Activated CD4-positive, alpha-beta memory T cell treated with anti-CD3 and anti-CD28 coated beads for 36 hours (primary cell): Measurements from ENCODE around the gene CCND3. TPM values are rescaled to one million over a fixed set of nuclear protein-coding genes. Genes with fewer than 3 reads are reported as not detected.
A peak's percentile ranks its signal among the peaks of the same experiment; 100 is the strongest.

ENCODE experiments used
- CTCF ChIA-PET: fragments of 350-600 bp; sonication (Branson Sonifier 250); formaldehyde crosslinking; loops from one replicate; lab custom pipeline; 2021; ENCODE audit warnings: antibody characterized with exemption, inconsistent platforms; lab: Charles Lee
- POLR2A ChIA-PET: fragments of 350-600 bp; sonication (Branson Sonifier 250); formaldehyde crosslinking; loops from one replicate; lab custom pipeline; 2021; ENCODE audit warnings: antibody characterized with exemption; lab: Charles Lee
- DNase-seq: peaks from one replicate; pipeline ENCODE4 v3.0.0-alpha.2; 2020
- H3K27ac Mint-ChIP-seq: one replicate; pipeline ENCODE4 v1.8.0; 2021; ENCODE audit warnings: mixed read lengths
- H3K27me3 Mint-ChIP-seq: one replicate; pipeline ENCODE4 v1.8.0; 2021; ENCODE audit warnings: mixed read lengths
- H3K36me3 Mint-ChIP-seq: one replicate; pipeline ENCODE4 v1.8.0; 2021; ENCODE audit warnings: mixed read lengths
- H3K4me1 Mint-ChIP-seq: one replicate; pipeline ENCODE4 v1.8.0; 2021; ENCODE audit warnings: low read depth, mixed read lengths
- H3K4me3 Mint-ChIP-seq: one replicate; pipeline ENCODE4 v1.8.0; 2021; ENCODE audit warnings: mild to moderate bottlenecking, mixed read lengths
- H3K9me3 Mint-ChIP-seq: one replicate; pipeline ENCODE4 v1.8.0; 2021; ENCODE audit warnings: mixed read lengths
- intact Hi-C: fragments of 100-400 bp; cut with micrococcal nuclease; formaldehyde crosslinking; loops from one replicate; pipeline ENCODE4 v1.15.1; 2023
- total RNA-seq, 2 experiments: library from RNA; stranded (reverse); gene quantifications; one replicate each; pipeline ENCODE4 v1.2.3, GENCODE V29; 2021

CCND3 gene
- total RNA-seq, 2 experiments from 2014 or later: 570 to 573 TPM

DNA sequence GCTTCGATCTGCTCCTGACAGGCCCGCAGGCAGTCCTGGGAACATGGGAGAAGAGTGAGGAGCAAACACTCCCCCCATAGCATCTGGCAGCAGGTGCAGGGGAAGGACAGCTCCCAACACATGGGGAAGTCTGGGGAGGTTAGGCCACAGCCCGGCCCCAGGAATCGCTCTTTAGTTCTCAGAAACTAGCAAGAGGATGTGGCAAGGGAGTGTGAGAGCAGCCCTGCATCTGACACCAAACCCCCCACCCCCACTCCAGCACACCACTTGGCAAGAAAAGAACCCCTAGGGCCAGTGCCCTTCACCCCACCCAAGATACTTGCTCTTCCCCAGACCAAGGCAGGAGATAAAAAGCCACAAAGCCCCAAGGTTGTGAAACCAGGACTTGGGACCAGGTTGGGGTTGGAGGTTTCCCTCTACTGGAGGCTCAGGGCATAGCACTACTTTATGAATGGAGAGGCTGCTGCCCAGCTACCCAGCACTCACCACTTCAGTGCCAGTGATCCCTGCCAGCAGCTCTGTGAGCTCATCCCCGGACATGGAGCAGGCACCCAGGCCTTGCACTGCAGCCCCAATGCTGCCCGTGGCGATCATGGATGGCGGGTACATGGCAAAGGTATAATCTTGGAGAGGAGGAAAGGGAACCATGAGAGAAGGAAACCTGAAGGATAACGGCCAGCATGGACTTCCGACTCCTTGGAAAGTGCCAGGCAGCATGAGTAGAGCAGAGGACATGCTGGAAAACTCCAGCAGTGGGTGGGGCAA is 5.4 kb downstream of the CCND3 start:
- intact Hi-C loops: loop anchor here (1.0 to 5.0 kb wide), 4 partner anchors 41 to 149 kb away; partner anchors contain the start of genes TOMM6 and USP49
- CTCF ChIA-PET: interaction anchor here (0.6 to 18.7 kb wide), 17 partner anchors 9 to 153 kb away, joined by 3 to 470 read pairs (median 4); partner anchors contain the start of genes BYSL, MED20, TAF8 and TOMM6
- Mint-ChIP-seq H3K36me3 (peaks cover 79% of the 10 kb centered on the region), H3K27me3 (no peaks in the 10 kb centered on the region), H3K4me1 (peaks cover 53% of the 10 kb centered on the region), H3K9me3 (no peaks in the 10 kb centered on the region), H3K27ac (peak overlapping the region; percentile 90), H3K4me3 (peak overlapping the region; percentile 99)
- POLR2A ChIA-PET: interaction anchor here (0.9 to 12.8 kb wide), 6 partner anchors 8 to 115 kb away, joined by 3 to 177 read pairs (median 5); partner anchors contain the start of genes BYSL and MED20
- peak; percentile 87 for DNase-seq

DNA sequence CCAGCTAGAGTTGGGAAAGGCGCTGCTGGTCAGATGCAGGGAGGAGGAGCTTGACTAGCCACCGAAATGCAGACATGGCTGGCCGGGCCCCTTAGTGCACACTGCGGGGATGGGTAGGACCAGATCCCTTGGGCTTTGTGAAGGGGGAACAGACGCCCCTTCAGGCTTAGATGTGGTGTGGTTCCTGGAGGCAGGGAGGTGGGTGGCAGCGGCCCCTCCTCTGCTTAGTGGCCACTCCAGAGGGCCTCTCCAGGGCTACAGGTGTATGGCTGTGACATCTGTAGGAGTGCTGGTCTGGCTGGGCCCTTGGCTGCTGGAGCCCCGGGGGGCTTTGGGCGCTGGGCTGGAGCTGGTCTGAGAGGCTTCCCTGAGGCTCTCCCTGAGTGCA is 5.9 kb downstream of the CCND3 start:
- Mint-ChIP-seq H3K4me1 (peaks cover 53% of the 10 kb centered on the region), H3K27ac (peak overlapping the region; percentile 90), H3K27me3 (no peaks in the 10 kb centered on the region), H3K36me3 (peaks cover 79% of the 10 kb centered on the region), H3K9me3 (no peaks in the 10 kb centered on the region), H3K4me3 (peak overlapping the region; percentile 99)
- DNase-seq: no peak
- POLR2A ChIA-PET: interaction anchor here (0.9 to 12.8 kb wide), 5 partner anchors 8 to 115 kb away, joined by 3 to 177 read pairs (median 4); partner anchors contain the start of genes BYSL and MED20
- intact Hi-C loops: loop anchor here (1.0 to 5.0 kb wide), 4 partner anchors 41 to 148 kb away; partner anchors contain the start of genes TOMM6 and USP49
- CTCF ChIA-PET: interaction anchor here (0.6 to 18.7 kb wide), 13 partner anchors 8 to 153 kb away, joined by 3 to 470 read pairs (median 4); partner anchors contain the start of genes BYSL, MED20, TAF8 and TOMM6

DNA sequence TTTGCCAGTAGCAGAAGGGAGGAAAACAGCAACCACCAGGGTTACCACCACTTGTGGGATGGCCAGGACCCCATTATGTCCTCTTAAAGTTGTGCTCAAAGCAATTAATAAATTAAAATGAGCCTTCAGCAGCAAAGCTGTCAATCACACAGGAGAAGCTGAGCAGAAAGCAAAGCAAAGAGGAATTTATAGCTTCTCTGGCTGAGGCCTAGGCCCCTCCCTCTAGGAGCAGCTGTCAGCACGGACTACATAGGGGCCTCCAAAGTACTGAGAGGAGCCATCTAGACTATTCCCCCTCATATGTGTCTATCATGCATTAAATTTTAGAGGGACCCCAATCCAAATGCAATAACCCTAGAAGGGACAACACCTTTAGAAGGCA is 6.4 kb downstream of the CCND3 start:
- no peak overlapping the region for H3K4me3 Mint-ChIP-seq

DNA sequence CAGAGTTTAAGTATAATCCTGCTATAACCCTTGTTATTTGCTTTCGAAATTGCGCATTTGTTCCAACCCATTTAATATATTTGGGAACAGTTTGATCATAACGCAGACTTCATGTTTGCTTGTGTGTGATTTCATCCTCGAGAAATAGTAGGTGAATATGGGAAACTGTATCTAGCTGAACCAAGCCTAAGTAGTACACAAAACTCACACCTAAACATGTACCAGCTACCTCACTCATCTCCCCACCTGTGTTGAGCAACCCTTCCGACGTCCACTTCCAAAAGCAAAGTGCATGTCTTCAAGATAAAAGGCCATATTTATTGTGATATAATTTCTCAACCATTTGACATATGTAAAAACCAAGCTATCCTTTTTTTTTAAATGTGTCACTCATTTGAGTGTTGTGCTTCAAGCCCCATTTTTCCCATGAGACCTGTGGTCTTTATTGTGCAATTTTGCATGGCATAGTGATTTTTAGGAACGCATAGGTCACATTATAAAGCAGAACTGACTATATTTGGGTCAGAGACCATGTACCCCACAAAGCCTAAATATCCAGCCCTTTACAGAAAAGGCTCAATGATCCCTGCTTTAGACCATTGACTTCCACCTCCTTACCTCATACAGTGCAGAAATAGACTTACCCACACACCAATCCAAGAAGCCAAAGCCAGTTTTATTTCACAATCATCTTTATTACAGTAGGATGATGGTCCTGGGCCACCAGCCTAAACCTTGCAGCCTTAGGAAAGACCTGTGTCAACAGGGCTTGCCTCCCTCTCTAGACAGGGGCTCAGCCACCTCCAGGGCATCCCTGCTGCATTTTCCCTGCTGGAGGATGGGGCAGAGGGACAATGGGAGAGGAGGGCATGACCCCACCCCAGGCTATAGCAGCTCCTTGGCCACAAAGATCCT is 7.1 kb downstream of the CCND3 start:
- H3K4me1 Mint-ChIP-seq: peaks cover 50% of the 10 kb centered on the region
- no peak overlapping the region for H3K4me3 Mint-ChIP-seq
- DNase-seq: no peak
- peak overlapping the region; percentile 90 for H3K27ac Mint-ChIP-seq
- H3K9me3 Mint-ChIP-seq: no peaks in the 10 kb centered on the region
- intact Hi-C loops: loop anchor here (5.0 kb wide), 1 partner anchor 147 kb away; the partner anchor contains the start of gene TOMM6
- H3K27me3 Mint-ChIP-seq: no peaks in the 10 kb centered on the region
- POLR2A ChIA-PET: interaction anchor here (2.5 to 12.8 kb wide), 2 partner anchors 13 to 109 kb away, joined by 17 to 177 read pairs; partner anchors contain the start of genes BYSL and MED20
- H3K36me3 Mint-ChIP-seq: peaks cover 68% of the 10 kb centered on the region
- CTCF ChIA-PET: interaction anchor here (1.1 to 18.7 kb wide), 4 partner anchors 11 to 147 kb away, joined by 4 to 470 read pairs (median 46); partner anchors contain the start of genes BYSL, MED20, TAF8 and TOMM6

More for the DNA sequence above, 6.4 kb downstream of the CCND3 start:
- peaks cover 53% of the 10 kb centered on the region for H3K4me1 Mint-ChIP-seq
- intact Hi-C loops: loop anchor here (5.0 kb wide), 1 partner anchor 148 kb away; the partner anchor contains the start of gene TOMM6
- H3K9me3 Mint-ChIP-seq: no peaks in the 10 kb centered on the region
- POLR2A ChIA-PET: interaction anchor here (0.9 to 12.8 kb wide), 4 partner anchors 10 to 116 kb away, joined by 3 to 177 read pairs (median 10); partner anchors contain the start of genes BYSL and MED20
- CTCF ChIA-PET: interaction anchor here (0.7 to 18.7 kb wide), 7 partner anchors 12 to 148 kb away, joined by 3 to 470 read pairs (median 7); partner anchors contain the start of genes BYSL, MED20, TAF8 and TOMM6
- no peak for DNase-seq
- H3K36me3 Mint-ChIP-seq: peaks cover 74% of the 10 kb centered on the region
- no peaks in the 10 kb centered on the region for H3K27me3 Mint-ChIP-seq
- peak overlapping the region; percentile 90 for H3K27ac Mint-ChIP-seq

DNA sequence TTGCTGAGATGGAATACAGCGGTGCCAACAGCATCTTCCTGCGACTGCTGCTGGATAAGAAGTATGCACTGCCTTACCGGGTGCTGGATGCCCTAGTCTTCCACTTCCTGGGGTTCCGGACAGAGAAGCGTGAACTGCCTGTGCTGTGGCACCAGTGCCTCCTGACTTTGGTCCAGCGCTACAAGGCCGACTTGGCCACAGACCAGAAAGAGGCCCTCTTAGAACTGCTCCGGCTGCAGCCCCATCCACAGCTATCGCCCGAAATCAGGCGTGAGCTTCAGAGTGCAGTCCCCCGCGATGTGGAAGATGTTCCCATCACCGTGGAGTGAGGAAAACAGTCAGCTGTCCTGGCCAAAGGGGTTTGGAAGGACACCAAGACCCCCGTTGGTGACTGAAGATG is 9.2 kb downstream of the CCND3 start:
- Mint-ChIP-seq H3K9me3 (no peaks in the 10 kb centered on the region), H3K4me3 (no peak overlapping the region), H3K4me1 (peaks cover 35% of the 10 kb centered on the region), H3K27me3 (no peaks in the 10 kb centered on the region), H3K27ac (peak overlapping the region; percentile 75), H3K36me3 (peaks cover 60% of the 10 kb centered on the region)
- intact Hi-C loops: no loop called here
- CTCF ChIA-PET: interaction anchor here (0.8 to 18.7 kb wide), 3 partner anchors 9 to 113 kb away, joined by 4 to 470 read pairs (median 78); partner anchors contain the start of genes BYSL, MED20 and TAF8
- POLR2A ChIA-PET: interaction anchor here (1.4 to 12.8 kb wide), 2 partner anchors 11 to 111 kb away, joined by 8 to 177 read pairs; partner anchors contain the start of genes BYSL and MED20
- DNase-seq: no peak

DNA sequence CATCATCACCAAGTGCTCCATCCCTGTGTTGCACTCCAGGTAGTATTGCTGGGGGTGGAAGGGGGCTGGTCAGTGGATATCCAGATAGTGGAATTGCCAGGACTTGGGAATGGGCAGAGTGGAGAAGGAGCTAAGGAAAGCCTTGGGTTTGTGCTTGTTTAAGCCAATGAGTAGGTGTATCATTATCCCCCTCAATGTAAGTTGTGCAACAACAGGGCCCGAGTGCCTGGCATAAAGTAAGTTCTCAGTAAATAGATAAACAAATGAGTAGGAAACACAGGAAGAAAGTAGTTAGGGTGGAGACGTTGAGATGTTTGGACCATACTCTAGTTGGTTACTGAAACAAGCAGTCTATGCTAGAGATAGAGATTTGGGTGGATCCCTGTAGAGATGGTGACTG is 9.8 kb downstream of the CCND3 start:
- intact Hi-C loops: no loop called here
- Mint-ChIP-seq H3K27me3 (no peaks in the 10 kb centered on the region), H3K4me3 (no peak overlapping the region), H3K4me1 (peaks cover 29% of the 10 kb centered on the region), H3K9me3 (no peaks in the 10 kb centered on the region), H3K36me3 (peaks cover 60% of the 10 kb centered on the region), H3K27ac (peak overlapping the region; percentile 4)
- POLR2A ChIA-PET: no interaction called here
- no peak for DNase-seq
- CTCF ChIA-PET: interaction anchor here (8.0 to 18.7 kb wide), 2 partner anchors 8 to 113 kb away, joined by 78 to 470 read pairs; partner anchors contain the start of genes BYSL, MED20 and TAF8

DNA sequence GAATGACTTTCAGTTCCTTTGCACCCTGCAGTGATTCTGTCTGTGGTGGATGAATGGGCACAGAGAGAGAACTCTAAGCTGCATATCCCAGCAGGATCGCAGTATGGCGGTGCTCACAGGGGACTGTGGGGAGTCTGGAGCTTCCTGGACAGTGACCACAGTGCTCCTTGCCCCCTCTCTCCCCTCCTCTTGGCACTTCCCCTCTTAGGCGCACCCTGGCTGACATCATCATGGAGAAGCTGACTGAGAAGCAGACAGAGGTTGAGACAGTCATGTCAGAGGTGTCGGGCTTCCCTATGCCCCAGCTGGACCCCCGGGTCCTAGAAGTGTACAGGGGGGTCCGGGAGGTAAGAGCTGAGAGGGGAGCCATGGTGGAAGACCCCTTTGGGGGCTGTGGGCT is 11.7 kb downstream of the CCND3 start:
- intact Hi-C loops: no loop called here
- Mint-ChIP-seq H3K36me3 (peaks cover 50% of the 10 kb centered on the region), H3K27me3 (no peaks in the 10 kb centered on the region), H3K9me3 (no peaks in the 10 kb centered on the region), H3K4me3 (no peak overlapping the region), H3K27ac (no peak overlapping the region), H3K4me1 (peaks cover 18% of the 10 kb centered on the region)
- no peak for DNase-seq
- CTCF ChIA-PET: interaction anchor here (1.1 to 18.7 kb wide), 4 partner anchors 6 to 150 kb away, joined by 3 to 470 read pairs (median 42); partner anchors contain the start of genes BYSL, FRS3, MED20 and TAF8
- POLR2A ChIA-PET: interaction anchor here (1.2 to 1.6 kb wide), 2 partner anchors 9 to 10 kb away, joined by 3 to 6 read pairs; partner anchors contain the start of genes BYSL and MED20

DNA sequence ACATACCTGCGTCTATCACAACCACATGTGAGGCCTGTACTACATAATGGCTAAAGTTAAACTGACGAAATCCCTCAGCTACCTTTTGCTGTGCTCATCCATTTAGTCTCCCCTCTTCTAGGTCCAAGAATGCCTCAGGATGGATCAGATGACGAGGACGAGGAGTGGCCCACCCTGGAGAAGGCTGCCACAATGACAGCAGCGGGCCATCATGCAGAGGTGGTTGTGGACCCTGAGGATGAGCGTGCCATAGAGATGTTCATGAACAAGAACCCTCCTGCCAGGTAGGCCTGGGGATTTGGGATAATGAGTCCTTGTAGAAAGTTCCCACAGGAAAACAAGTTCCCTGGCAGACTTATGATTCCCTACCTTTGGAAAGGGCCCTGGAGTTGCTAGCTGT is 14.4 kb downstream of the CCND3 start:
- intact Hi-C loops: no loop called here
- POLR2A ChIA-PET: interaction anchor here (1.4 kb wide), 1 partner anchor 9 kb away, joined by 3 read pairs; no protein-coding TSS in a partner anchor

DNA sequence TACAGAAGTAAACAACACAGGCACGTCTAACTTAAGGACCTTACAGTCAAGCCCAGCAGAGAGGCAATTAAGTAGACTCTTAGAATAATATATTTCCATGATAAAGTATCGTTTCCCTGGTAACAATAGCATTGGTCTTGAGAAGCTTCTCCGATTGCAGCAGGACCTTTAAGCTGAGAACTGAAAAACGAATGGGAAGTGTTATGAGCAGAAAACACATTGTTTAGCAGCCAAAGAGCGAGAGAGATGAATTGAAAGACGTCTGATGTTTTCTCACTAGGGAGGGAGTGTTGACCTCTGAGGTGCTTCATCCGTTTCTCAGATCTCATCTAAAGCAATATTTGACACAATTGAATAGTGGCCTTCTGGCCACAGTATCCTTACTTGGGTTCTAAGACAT is 19.5 kb downstream of the CCND3 start:
- ChIA-PET POLR2A (interaction anchor here (1.3 to 2.9 kb wide), 4 partner anchors 13 to 100 kb away, joined by 3 to 17 read pairs (median 16); partner anchors contain the start of gene CCND3), CTCF (interaction anchor here (1.0 to 7.0 kb wide), 9 partner anchors 11 to 135 kb away, joined by 3 to 156 read pairs (median 22); partner anchors contain the start of genes CCND3, TAF8, TOMM6 and USP49)
- H3K4me3 Mint-ChIP-seq: peak overlapping the region; percentile 93
- no peaks in the 10 kb centered on the region for H3K27me3 Mint-ChIP-seq
- DNase-seq: no peak
- H3K9me3 Mint-ChIP-seq: no peaks in the 10 kb centered on the region
- H3K4me1 Mint-ChIP-seq: peaks cover 49% of the 10 kb centered on the region
- peak overlapping the region; percentile 96 for H3K27ac Mint-ChIP-seq
- intact Hi-C loops: loop anchor here (5.0 kb wide), 1 partner anchor 295 kb away; the partner anchor contains the start of gene MRPS10
- peaks cover 17% of the 10 kb centered on the region for H3K36me3 Mint-ChIP-seq

More for the DNA sequence above, 14.4 kb downstream of the CCND3 start:
- H3K4me1 Mint-ChIP-seq: peaks cover 32% of the 10 kb centered on the region
- H3K27me3 Mint-ChIP-seq: no peaks in the 10 kb centered on the region
- H3K4me3 Mint-ChIP-seq: no peak overlapping the region
- H3K36me3 Mint-ChIP-seq: peaks cover 41% of the 10 kb centered on the region
- DNase-seq: no peak
- peak overlapping the region; percentile 57 for H3K27ac Mint-ChIP-seq
- no peaks in the 10 kb centered on the region for H3K9me3 Mint-ChIP-seq
- CTCF ChIA-PET: interaction anchor here (0.9 to 18.7 kb wide), 3 partner anchors 9 to 118 kb away, joined by 3 to 470 read pairs (median 5); partner anchors contain the start of gene TAF8

DNA sequence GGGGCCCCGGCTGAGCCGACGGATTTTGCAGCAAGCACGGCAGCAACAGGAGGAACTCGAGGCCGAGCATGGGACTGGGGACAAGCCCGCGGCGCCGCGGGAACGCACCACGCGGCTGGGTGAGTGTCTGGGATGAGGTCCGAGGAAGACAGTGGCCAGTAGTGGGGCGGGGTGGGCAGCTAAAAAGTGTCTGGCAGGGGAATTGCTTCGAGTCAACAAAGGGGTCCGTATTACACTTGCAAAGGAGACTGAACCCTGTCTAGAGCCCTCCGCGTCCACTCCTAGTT is 20.0 kb downstream of the CCND3 start:
- H3K4me1 Mint-ChIP-seq: peaks cover 49% of the 10 kb centered on the region
- POLR2A ChIA-PET: interaction anchor here (0.7 to 2.9 kb wide), 17 partner anchors 9 to 136 kb away, joined by 3 to 18 read pairs (median 6); partner anchors contain the start of genes CCND3, TAF8, TOMM6 and USP49
- peaks cover 16% of the 10 kb centered on the region for H3K36me3 Mint-ChIP-seq
- no peak for DNase-seq
- intact Hi-C loops: loop anchor here (1.0 to 5.0 kb wide), 9 partner anchors 20 to 642 kb away; partner anchors contain the start of genes CCND3, MRPS10, TFEB and TOMM6
- CTCF ChIA-PET: interaction anchor here (0.9 to 7.0 kb wide), 25 partner anchors 9 to 296 kb away, joined by 3 to 156 read pairs (median 4); partner anchors contain the start of genes CCND3, MRPS10, TAF8 and TOMM6
- H3K27me3 Mint-ChIP-seq: no peaks in the 10 kb centered on the region
- no peaks in the 10 kb centered on the region for H3K9me3 Mint-ChIP-seq
- H3K4me3 Mint-ChIP-seq: peak overlapping the region; percentile 93
- H3K27ac Mint-ChIP-seq: peak overlapping the region; percentile 96
